Activated naive CD4-positive, alpha-beta T cell treated with anti-CD3 and anti-CD28 coated beads, Interleukin-2, amount 50 U/mL, for 16 hours (primary cell): ENCODE data around the gene TULP1.

Source experiments
- DNase-seq: peaks from one replicate; pipeline ENCODE4 v3.0.0-alpha.2; 2020

The TULP1 gene

DNA sequence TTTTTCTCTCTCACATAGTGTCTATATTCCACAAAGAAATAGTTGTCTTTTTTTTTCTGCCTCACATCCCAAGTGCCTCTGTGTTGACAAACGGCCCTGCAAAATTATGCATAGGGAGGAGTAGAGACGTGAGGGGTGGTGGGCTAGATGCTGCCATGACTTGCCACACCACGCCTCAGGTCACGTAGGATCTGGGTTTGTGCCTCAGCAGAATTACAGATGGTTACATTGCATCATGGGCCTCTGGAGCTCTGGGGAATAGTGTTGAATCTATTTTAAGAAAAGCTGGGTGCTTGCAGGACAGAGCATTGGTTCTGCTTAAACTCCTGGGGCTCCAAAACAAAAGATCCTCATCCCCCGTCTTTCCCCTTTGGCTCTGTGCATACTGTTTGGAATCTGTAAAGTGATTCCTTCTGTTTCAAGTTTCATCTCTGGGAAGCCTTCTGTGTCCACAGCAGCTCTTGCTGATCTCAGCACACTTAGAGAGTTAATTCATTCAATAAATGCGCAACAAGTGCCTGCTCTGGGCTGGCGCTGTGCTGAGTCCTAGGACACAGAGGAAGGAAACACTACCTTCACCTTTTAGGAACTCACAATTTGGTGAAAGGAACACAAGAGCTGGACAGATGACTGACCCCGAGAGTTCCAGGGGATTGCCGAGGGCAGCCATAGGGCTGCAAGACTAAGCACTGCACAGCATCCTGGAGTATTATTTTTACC is 58.1 kb downstream of the TULP1 start:
- no peak for DNase-seq

DNA sequence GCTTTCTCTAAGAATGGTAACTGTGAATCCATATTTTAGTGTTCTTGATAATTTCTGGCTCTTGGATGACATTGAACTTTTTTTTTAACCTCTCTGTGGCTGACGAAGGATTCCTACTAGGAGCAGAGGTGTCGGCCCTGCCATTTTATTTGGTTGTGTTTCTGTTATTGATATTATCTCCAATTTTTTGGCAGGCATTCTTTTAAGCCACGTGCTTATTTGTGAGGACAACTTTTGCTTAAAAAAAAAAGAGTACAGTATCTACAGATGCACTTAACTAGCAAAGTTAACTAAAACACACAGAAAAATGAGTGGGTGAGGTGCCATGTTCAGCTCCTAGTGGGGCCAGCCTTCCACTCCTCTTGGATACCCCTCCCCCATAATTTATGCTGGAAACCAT is 59.5 kb downstream of the TULP1 start:
- DNase-seq = no peak

DNA sequence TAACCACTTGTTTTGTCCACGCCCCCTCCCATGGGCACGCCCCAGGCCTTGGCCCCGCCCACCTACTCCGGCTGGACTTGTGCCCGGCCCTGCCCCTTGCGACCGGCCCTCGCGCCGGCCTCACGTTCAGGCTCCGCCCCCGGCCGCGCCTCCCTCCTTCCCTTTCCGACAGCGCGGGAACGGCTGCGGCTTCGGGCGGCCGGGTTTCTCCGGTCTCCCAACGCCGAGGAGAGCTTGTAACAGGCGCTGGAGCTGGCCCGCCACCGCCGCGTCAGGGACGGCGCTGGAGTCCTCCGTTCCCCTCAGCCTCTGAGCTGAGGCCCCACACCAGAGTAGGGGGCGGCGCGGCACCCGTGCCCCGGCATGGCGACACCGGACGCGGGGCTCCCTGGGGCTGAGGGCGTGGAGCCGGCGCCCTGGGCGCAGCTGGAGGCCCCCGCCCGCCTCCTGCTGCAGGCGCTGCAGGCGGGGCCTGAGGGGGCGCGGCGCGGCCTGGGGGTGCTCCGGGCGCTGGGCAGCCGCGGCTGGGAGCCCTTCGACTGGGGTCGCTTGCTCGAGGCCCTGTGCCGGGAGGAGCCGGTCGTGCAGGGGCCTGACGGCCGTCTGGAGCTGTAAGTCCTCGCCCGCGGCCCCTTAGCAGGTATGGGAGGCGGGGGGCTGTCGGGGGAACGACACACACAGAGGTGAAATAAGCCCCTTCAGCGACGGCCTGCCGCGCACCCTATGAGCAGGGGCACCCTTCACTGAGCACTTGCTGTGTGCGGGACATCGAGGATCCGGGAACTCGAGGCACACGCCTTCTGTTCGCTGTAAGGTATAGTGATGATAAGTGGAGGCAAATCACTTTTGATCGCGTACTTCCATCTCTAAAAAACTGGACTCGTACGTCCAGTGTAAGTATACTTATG is 60.3 kb downstream of the TULP1 start, which contains the start of gene FANCE:
FANCE (plus strand) TSS at position 156 of the 908 bp plus-strand sequence; CDS start at position 364, 208 bp downstream.
- DNase-seq = peak; percentile 83

DNA sequence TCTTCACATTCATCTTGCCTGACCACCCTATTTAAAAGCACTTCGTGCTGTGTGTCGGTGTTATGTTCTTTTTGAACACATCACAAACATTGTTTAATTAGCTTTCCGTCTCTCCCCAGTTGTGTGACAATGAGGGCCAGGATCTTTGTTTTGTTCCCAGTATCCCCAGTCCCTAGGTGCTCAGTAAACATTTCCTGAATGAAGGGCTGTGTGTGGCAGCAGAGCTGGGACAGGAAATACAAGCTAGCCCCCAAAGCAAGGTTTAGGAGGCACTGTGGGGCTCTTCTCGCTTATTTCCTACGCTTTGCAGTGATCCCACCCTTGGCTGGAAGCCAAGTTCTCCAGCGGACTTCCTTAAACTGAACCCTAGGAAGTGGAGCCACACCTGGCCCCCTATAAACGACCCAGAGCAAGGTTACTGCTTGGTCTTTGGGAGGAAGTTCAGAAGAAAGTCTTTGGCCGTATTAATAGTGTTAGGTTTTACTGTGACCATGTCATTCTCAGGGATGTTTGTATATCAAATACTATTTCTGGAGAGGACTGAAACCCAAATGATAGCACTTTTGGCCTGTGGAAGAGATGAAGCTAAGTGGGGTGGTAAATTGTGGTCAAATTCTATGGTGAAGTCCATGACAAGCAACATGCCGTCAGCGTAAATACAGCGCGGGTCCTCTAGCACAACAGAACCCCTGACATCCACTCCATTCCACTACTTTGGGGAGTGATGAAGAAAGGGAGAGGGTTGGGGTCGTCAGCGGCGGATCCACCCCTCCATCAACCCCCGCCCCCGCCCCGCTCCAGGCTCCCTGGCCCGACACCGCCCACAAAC is 61.1 kb downstream of the TULP1 start:
- no peak for DNase-seq

DNA sequence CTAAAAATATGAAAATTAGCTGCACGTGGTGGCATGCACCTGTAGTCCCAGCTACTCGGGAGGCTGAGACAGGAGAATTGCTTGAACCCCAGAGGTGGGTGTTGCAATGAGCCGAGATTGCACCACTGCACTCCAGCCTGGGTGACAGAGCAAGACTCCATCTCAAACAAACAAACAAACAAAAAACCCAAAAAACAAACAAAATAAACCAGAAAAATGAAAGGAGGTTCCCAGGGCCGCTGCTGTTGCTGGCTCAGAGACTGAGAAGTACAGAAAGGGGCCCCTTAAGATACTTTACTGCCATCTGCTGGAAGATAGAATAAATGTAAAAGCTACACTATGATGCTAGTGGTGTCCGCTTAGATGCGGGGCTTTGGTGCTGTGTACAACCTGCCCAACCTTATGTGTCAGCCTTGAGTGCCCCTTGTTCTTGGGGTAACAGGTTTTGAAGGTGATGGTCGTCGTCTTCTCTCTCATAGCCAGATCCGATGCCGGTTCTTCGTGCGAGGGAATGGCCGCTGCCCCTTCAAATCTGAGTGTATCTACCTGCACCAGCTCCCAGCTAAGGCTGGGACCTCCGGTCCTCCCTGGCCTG is 63.3 kb downstream of the TULP1 start:
- DNase-seq = peak; percentile 34

DNA sequence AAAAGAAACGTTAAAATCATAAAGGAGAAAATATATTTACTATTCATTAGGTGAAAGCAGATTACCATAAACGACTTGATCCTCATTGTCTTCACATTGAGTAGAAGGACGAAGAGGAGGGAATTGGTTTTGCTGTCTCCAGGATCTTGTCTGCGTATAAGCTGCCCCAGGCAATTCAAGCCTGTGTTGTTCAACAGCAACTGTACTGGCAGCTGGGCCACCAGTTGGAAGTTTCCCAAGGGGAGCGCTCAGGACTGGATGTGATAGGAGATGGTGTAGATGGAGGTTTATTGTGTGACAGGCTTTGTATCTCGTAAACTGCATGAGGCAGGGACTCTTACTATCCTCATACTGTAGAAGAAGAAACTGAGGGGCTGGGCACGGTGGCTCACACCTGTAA is 64.5 kb downstream of the TULP1 start:
- no peak for DNase-seq
